ENCODE data around the gene HSD11B1L.

Gene HSD11B1L

GRCh38 chr19:5667751-5668271 is 13.0 kb upstream of the HSD11B1L start:
- no peak for DNase-seq

- no peak for DNase-seq
These were observed 11.6 kb upstream of the HSD11B1L start for GRCh38 chr19:5669212-5669611.

- no peak for DNase-seq
These were observed 9.2 kb upstream of the HSD11B1L start for GRCh38 chr19:5671600-5671999.

GRCh38 chr19:5672708-5673459 is 7.9 kb upstream of the HSD11B1L start:
- DNase-seq = no peak

GRCh38 chr19:5673752-5674151 is 7.1 kb upstream of the HSD11B1L start:
- no peak for DNase-seq

GRCh38 chr19:5674714-5675113 is 6.1 kb upstream of the HSD11B1L start:
- DNase-seq = no peak

GRCh38 chr19:5676105-5676771 is 4.6 kb upstream of the HSD11B1L start:
- DNase-seq = no peak

GRCh38 chr19:5676772-5677105 is 4.1 kb upstream of the HSD11B1L start:
- no peak for DNase-seq

- no peak for DNase-seq
These were observed 3.7 kb upstream of the HSD11B1L start for GRCh38 chr19:5677136-5677535.

- no peak for DNase-seq
These were observed 3.2 kb upstream of the HSD11B1L start for GRCh38 chr19:5677580-5677979.

- DNase-seq = no peak
These were observed 2.6 kb upstream of the HSD11B1L start for GRCh38 chr19:5678071-5678718.

- DNase-seq = no peak
These were observed 1.3 kb upstream of the HSD11B1L start for GRCh38 chr19:5679289-5680083.

GRCh38 chr19:5680084-5680436 is 767 bp upstream of the HSD11B1L start:
- no peak for DNase-seq

GRCh38 chr19:5681391-5682106 is 722 bp downstream of the HSD11B1L start:
- no peak for DNase-seq

GRCh38 chr19:5682107-5682482 is 1.3 kb downstream of the HSD11B1L start:
- no peak for DNase-seq

- no peak for DNase-seq
These were observed 2.5 kb downstream of the HSD11B1L start for GRCh38 chr19:5683177-5683886.

GRCh38 chr19:5684694-5685430 is 4.0 kb downstream of the HSD11B1L start:
- DNase-seq = no peak

- DNase-seq = no peak
These were observed 5.5 kb downstream of the HSD11B1L start for GRCh38 chr19:5686326-5686646.

- DNase-seq = peak; percentile 81
These were observed 6.0 kb downstream of the HSD11B1L start for GRCh38 chr19:5686647-5687359.

- DNase-seq = no peak
These were observed 6.8 kb downstream of the HSD11B1L start for GRCh38 chr19:5687360-5688198.
